Stimulated activated CD4-positive, alpha-beta T cell treated with anti-CD3 and anti-CD28 coated beads, TNF-alpha, amount 100 ng/mL, for 48 hours (primary cell): ENCODE results near the gene FAM120AOS.

Source experiments
- DNase-seq, 3 donors: peaks; one replicate each; pipeline ENCODE4 v3.0.0-alpha.2; 2020; ENCODE audit warnings: low read depth in 3 of 3

The FAM120AOS gene

DNA sequence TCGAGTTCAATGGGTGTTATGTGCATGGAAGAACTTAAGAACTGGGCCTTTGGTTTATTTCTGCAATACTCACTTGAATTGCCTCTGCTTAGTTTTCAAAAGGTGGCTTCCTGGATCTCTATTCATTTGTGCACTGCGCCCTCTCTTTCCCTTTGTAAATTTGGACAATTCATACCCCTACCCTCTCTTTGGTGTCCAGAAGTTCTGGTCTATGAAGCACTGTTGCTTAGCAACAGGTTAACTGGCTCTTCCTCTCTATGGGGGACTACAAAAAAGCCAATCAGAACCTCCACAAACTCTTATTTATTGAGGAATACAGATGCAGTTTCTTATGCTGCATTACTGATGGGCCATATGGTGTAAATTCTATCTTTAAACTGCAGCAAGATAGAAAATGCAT, 15.4 kb downstream of the FAM120AOS start:
- no peak for DNase-seq

DNA sequence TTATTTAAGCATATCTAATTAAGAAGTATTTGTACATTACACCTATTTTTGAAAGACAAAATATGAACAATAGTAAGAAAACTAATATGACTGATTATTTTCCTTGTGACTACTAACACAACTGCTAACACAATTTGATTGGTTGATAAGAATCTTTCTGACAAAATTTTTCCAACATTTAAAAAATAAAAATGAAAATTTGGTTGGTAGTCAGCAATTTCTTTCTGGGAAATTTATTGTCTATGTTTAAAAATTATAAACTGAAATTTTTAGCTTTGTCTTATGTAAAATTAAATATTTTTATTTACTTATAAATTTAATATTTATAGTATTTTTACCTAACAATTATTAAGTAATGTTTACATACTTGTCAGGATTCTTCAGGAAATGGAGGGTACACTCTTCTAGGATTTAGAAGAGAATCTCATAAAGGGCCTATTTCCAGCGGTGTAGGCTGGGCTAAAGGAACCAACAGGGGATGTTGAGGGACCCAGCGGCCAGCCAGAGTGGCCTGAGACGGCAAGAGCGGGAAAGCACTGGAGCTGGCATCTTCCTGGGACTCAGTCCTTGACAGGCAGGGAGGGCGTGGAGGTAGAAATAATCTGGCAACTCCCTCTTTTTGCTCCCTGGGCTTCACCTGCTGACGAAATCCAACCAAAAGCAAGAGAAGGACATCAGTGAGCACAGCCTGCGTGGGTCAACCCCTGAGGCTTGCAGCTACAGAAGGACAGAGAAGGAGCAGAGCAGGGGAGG, 16.6 kb downstream of the FAM120AOS start:
- no peak for DNase-seq

DNA sequence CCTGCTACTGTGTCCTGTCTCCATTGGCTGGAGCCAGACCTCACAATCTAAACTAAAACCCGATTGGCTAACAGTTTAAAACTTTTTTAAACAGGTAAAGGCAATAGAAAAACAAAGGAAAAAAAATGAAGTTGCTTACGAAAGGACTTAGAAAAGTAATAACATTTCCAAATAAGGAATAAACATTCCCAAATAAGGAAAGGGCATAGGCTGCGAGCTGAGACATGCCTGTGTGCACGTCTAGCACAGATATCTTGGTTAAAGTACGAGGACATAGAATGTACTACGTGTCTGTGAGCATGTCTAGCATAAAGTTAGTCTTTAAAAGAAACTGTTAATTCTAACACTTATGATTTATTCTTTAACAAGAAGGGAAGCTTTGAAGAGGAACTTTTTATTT, 17.2 kb downstream of the FAM120AOS start:
- DNase-seq = no peak

DNA sequence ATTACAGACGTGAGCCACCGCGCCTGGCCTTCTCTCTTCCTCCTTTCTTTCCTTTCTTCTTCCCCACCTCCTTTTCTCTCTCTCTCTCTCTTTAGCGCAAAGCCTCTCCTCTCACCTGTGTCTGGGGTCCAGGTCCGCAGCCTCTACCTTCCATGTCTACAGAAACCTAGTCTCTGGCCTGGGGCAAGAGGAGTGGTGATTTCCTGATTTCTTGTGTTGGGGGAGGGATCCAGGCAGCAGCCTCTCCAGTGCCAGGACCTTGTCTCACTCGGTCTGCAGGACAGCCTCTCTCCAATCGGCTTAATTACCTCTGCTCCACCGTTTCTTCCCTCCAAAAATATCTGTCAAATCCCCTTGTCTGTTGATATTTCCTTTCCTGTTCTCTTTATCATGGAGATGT, 18.0 kb downstream of the FAM120AOS start:
- no peak for DNase-seq

DNA sequence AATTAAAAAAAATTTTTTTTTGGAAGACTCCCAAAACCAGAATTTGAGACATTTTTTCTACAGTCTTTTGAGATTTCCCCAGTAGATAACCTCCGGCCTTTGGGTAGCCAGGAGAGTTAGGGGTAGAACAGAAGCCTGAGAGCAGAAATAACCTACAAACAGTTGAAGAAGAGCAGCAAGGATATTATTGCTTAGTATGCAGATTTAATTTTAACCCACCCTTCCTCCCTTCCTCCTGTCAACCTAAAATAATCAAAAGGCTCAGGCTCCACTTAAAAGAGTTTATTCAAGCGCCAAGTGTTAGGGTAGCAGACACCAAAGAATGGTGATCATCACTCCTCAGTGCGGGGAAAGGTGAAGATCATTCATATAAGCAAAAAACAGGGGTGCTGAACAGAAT, 19.3 kb downstream of the FAM120AOS start:
- no peak for DNase-seq

DNA sequence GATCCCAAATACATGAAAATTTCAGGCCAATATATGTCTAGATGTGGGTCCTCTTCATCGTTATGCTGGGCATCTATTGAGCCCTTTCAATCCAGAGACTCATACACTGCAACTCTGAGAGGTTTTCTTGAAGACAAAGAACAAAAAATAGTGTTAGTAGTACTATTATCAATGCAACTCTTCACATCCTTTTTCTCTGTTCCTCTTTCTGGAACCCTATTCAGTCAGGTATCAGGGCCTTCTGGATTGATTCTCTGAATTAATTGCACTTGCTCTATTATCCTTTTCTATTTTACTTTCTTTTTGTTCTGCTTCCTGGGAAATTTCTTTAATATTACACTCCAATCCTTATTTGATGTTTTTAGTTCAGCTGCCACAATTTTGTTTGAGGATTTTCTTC, 20.4 kb downstream of the FAM120AOS start:
- DNase-seq = no peak

DNA sequence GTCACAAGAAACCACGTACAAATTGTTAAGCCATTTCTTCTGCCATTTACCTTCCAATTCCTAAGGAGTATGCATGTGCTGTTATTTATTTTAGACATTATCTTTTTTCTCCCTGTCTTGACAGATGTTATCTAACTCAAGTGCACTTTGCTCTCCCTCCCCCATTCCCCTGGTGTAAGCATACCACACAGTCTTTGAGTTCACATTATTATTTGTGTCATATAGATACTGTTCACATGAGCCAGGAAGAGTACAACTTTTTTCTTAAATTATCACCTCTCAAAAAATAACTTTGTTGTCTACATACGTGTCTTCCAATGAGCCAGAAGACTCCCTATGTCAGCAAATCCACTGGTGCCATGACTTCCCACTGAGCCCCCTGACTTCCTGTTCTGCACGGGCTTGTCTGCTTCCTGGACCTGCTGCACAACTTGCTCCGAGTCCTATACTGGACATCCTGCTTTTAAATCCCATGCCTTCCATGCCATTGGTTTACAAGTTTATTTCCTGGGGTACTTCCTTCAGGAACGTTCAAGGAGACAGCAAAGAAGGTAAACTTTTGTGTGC, 21.8 kb downstream of the FAM120AOS start:
- DNase-seq = no peak

DNA sequence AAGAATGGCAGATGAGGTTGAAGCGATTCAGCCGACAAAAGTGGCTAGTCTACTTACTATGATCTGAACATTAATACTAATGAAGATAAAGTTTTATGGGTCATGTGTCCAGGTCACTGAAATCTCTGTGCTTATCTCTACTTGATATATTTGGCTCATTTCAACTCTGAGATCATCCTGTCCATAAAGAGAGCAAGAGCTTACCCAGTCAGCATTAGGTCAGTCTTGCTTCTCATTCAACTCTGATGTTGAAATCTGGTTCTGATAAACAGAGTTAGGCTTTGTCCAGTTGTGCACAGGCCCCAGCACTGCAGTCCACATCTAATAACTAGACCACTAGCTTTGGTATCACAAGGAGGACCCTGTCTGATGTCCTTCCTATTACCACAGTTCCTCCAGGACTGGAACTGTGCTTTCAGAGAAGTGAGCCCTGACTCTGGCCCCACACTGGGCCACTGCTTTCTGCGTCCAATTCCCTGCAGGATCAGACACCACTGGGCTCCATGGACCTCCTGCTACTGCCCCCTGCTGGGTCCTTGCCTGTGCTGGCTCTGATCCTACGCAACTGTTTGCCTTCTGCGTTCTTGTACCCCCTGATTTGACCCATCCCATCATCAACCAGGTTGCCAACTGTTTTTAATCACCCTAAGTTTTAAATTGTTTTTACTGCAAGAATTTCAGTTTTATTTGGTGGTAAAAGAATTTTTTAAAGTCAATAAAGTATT, 25.6 kb downstream of the FAM120AOS start:
- no peak for DNase-seq

DNA sequence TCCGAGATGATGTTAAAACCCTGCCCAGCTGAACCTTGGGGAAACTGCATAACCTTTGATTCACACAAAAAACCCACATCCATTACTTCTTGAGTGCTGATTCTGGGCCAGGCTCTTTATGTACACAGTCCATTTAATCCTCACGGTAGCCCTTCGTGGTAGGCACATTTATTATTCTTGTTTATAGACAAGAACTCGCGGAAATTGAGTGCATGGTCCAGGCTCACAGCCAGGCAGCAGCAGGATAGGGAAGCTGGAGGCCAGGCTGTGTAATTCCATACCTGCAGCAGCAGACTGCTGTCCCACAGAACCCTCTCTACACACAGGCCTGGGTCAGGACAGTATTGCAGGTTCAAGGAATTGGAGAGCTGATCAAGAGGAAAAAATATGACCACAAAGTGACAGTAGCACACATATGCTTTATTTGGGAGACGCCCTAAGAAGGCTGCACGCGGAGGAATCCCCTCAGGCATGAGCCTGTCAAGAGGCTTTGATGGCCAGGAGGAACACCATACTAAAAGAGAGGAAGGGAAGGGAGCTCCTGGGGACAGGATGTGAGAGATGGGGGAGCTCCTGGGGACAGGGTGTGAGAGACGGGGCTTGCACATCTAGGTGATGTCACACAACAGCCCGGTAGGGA, 30.3 kb downstream of the FAM120AOS start:
- DNase-seq = no peak

DNA sequence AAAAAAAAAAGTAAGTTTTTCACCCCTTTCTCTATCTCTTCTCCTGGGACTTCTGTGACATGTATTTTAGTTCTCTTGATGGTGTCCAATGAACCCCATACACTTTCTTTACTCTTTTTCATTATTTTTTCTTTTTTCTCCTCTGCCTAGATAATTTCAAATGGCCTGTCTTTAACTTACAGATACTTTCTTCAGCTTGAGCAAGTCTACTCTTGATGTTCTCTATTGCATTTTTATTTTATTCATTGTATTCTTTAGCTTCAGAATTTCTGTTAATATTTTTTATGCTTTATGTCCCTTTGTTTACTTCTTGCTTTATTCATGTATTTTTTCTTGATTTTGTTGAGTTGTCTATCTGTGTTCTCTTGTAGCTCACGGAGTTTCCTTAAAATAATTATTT, 34.4 kb downstream of the FAM120AOS start:
- no peak for DNase-seq

DNA sequence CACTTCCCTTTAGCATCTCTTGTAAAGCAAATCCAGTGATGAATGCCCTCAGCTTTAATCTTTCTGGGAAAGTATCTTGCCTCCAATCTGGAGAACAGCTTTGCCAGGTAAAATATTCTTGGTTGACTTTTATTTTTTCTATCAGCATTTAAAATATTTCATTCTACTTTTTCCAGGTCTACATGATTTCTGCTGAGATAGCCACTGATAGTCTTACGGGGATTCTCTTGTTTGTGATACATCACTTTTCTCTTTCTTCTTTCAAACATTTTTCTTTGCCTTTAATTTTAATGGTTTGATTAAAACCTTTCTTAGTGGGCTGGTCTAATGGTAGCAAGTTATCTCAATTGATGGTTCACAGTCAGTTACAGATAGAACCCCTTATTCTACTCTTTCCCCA, 35.8 kb downstream of the FAM120AOS start:
- DNase-seq = no peak

DNA sequence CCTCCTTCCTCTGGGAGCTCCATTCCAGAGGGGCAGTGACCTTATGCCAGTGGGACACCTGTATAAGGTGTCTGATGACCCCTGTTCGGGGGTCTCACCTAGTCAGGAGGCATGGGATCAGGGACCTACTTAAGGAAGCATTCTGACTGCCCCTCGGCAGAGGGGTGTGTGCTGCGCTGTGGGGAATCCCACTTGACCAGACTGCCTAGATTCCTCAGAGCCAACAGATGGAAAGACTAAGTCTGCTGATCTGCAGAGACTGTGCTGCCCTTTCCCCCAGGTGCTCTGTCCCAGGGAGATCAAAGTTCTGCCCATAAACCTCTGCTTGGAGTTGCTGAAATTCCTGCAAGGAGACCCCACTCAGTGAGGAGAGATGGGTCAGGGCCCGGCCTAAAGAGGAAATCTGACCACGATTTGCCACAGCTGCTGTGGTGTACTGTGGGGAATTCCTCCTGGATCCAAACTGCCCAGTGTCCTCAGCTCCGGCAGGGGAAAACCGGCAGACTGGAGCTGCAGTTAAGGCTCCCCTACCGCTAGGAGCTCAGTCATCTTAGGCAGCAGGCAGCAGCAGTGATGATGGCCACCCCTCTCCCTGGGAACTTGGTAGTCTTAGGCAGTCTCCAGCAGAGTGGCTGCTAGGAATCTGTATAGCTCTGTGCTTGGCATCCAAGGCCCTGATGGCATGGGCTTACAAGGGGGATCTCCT, 36.7 kb downstream of the FAM120AOS start:
- DNase-seq = no peak

DNA sequence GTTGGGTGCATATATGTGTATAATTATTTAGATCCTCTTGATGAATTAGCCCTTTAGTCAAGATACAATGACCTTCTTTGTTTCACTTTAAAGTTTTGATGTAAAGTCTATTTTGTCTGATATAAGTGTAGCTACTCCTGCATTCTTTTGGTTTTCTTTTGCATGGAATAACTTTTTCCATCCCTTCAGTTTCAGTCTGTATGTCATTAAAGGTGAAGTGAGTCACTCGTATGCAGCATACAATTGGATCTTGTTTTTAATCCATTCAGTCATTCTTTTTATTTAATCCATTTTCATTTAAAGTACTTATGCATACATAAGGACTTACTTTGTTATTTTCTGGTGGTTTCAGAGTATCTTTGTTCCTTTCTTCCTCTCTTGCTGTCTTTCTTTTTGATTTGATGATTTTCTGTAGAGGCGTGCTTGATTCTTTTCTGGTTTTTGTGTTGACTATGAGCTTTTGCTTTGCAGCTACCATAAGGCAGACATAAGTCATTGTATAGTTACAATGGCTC, 38.1 kb downstream of the FAM120AOS start:
- no peak for DNase-seq

DNA sequence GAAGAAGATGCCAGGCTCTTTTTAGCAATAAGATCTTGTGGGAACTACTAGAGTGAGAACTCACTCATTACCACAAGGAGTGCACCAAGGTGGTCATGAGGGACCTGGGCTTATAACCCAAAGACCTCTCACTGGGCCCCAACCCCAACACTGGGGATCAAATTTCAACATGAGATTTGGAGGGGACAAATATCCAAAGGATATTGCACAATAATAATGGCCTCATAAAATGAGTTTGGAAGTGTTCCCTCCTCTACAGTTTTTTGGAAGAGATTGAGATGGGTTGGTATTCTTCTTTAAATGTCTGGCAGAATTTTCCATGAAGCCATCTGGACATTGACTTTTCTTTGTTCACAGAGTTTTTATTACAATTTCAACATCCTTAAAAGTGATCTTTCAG, 39.9 kb downstream of the FAM120AOS start:
- DNase-seq = no peak

DNA sequence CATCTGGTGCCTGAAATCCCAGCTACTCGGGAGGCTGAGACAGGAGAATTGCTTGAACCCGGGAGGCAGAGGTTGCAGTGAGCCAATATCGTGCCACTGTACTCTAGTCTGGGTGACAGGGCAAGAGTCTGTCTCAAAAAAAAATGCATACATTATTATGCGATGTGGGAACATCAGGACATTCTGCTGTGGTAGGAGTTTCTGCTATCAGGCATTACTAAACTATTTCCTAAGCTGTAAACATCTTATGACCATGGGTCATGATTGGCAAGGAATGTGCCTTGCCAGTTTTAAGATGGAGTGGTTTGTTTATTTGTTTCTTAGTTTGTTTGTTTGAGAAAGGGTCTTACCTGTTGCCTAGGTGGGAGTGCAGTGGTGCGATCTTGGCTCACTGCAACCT, 47.0 kb downstream of the FAM120AOS start:
- no peak for DNase-seq

DNA sequence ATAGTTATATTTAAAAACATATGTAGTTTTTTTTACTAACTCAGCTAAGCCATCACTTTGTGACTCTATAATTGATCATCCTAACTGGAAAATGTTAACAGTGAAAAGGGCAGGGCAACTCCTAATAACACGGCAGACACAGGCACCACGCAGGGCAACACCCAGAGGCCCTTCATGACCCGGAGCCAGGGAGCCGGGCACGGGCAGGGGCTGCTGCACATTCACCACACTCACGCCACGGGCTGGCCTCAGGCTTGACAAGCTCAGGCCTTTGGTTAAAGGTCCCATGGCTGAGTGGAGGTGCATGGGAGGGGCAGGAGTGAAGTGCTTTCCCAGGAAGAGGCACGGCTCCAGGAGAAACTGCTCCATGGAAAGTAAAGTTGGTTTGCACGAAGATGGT, 54.9 kb downstream of the FAM120AOS start:
- DNase-seq = no peak

DNA sequence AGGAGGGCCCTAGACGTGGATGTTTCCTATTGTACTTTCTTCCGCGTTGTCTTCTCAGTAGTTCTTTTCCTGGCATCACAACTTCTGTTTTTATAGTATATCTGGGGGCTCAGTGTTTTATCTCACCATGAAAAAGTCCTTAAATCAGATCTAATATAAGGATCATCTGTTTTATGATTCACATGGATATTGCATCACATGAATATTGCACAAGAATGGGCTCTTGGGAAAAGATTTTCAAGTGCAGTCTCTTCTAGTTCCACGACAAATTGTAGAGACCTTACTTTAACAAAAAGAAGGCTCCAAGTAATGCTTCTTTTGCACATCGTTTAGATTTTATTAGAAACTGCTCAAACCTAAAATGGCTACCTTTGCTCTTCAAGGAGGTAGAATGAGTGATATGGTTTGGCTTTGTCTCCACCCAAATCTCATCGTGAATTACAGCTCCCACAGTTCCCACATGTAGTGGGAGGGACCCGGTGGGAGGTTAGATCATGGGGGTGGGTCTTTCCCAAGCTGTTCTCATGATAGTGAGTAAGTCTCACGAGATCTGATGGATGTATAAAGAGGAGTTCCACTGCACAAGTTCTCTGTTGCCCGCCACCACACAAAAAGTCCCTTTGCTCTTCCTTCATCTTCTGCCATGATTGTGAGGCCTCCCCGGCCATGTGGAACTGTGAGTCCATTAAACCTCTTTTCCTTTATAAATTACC, 55.6 kb downstream of the FAM120AOS start:
- DNase-seq = no peak
